Neural progenitor cell (in vitro differentiated cells): ENCODE measurements around the gene TLR1.
"Not testable (repeated sequence)": the region's sequence is repeated elsewhere in the genome, so short reads cannot be mapped to it uniquely, and the experiment has no call there.

Experiments used
- EZH2 ChIP-seq: fragments of 200-600 bp; sonication (generic); IDR thresholded peaks from 2 replicates; pipeline ENCODE4 v1.6.1; 2017; ENCODE audit warnings: antibody characterized with exemption, mild to moderate bottlenecking, moderate library complexity
- EZH2phosphoT487 ChIP-seq: fragments of 200-600 bp; sonication (generic); IDR thresholded peaks from 2 replicates; pipeline ENCODE4 v1.6.1; 2017; ENCODE audit warnings: antibody characterized with exemption
- TF ChIP-seq, protein P1 (sequence below): fragments of 200-600 bp; sonication (generic); IDR thresholded peaks from 2 replicates; pipeline ENCODE4 v1.5.1; 2017; ENCODE audit warnings: antibody characterized with exemption, mild to moderate bottlenecking

DNA sequence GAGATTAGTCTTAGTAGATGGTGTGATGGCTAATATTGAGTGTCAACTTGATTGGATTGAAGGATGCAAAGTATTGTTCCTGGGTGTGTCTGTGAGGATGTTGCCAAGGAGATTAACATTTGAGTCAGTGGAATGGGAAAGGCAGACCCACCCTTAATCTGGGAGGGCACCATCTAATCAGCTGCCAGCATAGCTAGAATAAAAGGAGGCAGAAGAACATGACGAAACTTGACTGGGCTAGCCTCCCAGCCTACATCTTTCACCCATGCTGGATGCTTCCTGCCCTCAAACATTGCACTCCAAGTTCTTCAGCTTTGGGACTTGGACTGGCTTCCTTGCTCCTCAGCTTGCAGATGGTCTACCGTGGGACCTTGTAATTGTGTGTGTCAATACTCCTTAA lies 34.3 kb downstream of the TLR1 start:
- TF ChIP-seq, protein P1, sequence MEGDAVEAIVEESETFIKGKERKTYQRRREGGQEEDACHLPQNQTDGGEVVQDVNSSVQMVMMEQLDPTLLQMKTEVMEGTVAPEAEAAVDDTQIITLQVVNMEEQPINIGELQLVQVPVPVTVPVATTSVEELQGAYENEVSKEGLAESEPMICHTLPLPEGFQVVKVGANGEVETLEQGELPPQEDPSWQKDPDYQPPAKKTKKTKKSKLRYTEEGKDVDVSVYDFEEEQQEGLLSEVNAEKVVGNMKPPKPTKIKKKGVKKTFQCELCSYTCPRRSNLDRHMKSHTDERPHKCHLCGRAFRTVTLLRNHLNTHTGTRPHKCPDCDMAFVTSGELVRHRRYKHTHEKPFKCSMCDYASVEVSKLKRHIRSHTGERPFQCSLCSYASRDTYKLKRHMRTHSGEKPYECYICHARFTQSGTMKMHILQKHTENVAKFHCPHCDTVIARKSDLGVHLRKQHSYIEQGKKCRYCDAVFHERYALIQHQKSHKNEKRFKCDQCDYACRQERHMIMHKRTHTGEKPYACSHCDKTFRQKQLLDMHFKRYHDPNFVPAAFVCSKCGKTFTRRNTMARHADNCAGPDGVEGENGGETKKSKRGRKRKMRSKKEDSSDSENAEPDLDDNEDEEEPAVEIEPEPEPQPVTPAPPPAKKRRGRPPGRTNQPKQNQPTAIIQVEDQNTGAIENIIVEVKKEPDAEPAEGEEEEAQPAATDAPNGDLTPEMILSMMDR, result not testable (repeated sequence)
- TF ChIP-seq EZH2, EZH2phosphoT487: not testable (repeated sequence)
